Measurements from ENCODE around the gene ERCC3.
A peak's percentile ranks its signal among the peaks of the same experiment; 100 is the strongest.
"Not testable (repeated sequence)": the region's sequence is repeated elsewhere in the genome, so short reads cannot be mapped to it uniquely, and the experiment has no call there.

ERCC3 gene

DNA sequence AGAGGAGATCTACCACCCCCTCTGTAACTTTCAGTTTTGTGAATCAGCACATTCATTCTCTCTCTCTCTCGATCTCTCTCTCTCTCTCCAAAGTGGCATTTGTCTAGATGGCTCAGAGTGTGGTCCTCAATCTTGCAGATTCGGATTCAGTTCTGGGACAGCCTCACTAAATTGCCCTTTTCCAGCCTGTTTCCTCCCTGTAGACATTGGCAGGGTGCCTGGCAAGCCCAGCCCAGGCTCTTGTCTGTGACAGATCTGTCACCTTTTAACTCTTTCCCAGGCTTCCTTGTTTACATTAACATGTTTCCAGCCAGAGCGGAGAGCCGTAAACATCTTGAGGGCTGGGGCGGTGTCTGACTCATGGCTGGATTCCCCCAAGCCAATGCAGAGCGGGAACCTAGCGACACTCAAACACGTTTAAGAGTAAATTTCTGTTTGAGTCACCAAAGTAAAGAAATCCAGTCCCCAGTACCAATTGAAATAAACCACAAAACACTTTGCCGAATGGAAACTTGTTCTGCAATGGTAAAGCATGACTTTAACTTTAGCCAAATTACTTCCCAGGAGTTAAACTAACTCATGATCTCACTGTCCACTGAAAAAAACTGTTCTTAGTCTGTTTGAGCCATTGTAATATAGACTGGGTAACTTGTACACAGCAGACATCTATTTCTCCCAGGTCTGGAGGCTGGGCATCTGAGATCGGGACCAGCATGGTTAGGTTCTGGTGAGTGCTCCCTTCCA, 67.3 kb downstream of the ERCC3 start:
- peak; percentile 54 for DNase-seq (ENCODE audit: low read depth)

DNA sequence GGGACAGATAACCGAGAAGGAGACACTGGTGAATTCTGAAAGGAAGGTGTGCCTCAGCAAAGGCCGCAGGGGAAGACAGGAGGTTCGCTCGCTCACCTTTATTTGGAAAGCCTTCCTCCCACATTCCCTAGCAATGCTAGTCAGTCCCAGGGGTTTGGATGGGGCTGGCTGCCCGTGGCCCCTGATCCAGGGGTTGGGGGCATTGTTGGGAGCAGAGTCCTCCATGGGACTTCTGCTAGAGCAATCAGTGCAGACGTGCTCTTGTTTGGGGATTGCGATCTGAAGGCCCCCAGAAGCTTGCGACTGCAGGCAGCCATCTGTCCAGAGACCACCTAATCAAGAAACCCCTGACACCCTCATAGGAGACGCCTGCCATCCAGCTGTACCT, 67.8 kb downstream of the ERCC3 start:
- DNase-seq (ENCODE audit: low read depth), result no peak

DNA sequence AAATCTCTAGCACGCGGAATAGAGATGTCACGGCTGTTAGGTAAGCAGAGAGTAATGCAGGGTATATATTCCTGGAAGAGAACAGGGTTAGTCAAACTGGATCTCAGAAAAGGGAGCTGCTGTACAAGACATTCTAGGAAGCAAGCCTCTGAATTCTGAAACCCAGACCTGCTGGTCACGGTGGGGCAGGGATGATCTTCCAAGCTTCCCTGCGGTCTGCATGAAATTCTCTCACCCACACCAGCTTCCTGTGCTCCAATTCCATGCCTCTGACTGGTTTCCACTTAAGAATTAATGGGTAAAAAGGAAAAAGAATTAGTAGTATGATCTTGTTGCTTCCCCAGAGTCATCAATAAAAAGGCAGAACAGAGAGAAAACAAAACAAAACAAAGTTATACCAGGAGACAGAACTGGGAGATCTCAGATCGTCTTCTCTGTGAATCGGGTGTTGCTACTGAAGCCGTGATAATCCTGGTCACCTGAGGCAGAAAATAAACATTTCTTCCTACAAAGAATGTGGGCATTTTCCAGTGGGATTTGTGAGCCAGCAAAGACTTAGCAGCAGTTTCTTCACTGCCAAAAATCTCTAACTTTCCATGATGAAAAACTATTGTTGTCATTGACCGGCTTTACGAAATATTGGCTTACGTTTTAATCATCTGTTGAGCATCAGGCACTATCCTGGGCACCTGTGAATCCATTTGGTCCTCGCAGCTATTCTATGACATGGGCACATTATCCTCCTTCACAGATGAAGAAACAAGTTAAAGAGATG, 68.6 kb downstream of the ERCC3 start:
- DNase-seq (ENCODE audit: low read depth), result peak; percentile 56

DNA sequence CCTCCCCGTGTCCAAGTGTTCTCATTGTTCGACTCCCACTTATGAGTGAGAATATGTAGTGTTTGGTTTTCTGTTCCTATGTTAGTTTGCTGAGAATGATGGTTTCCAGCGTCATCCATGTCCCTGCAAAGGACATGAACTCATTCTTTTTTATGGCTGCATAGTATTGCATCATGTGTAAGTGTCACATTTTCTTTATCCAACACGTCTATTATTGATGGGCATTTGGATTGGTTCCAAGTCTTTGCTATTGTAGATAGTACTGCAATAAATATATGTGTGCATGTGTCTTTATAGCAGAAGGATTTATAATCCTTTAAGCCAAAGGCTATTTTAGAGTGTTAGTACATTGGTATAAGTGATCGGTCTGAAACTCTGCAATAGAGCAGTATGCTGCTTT, 69.8 kb downstream of the ERCC3 start:
- DNase-seq (ENCODE audit: low read depth), result not testable (repeated sequence)

DNA sequence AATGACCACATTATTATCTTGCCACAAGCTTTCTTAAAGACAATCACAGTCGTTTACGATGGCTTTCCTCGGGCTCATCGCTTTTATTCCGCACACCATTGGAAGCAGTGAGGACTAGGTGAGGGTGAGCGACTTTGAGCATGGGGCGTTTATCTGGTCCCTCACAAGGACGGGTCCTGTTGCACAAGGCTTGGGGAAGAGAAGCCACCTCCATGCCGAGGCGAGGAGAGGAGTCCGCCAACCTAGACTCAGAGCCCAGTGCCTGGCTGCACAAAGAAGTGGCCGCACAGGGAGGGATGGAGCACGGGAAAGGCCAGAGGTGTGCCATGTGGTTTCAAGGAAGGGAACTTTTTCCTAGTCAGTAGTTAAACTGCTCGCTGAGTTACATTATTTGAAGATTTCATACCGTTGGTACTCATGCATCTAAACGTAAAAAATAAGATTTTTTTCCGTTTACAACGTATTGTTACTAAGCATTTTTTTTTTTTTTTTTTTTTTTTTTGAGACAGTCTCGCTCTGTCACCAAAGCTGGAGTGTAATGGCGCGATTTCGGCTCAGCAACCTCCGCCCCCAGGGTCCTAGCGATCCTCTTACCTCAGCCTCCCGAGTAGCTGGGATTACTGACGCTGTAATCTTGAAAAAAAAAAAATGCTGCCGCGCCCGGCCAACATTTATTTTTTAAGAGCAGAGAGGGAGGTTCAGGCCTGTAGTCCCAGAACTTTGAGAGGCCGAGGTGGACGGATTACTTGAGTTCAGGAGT, 73.0 kb downstream of the ERCC3 start:
- DNase-seq (ENCODE audit: low read depth), result no peak

DNA sequence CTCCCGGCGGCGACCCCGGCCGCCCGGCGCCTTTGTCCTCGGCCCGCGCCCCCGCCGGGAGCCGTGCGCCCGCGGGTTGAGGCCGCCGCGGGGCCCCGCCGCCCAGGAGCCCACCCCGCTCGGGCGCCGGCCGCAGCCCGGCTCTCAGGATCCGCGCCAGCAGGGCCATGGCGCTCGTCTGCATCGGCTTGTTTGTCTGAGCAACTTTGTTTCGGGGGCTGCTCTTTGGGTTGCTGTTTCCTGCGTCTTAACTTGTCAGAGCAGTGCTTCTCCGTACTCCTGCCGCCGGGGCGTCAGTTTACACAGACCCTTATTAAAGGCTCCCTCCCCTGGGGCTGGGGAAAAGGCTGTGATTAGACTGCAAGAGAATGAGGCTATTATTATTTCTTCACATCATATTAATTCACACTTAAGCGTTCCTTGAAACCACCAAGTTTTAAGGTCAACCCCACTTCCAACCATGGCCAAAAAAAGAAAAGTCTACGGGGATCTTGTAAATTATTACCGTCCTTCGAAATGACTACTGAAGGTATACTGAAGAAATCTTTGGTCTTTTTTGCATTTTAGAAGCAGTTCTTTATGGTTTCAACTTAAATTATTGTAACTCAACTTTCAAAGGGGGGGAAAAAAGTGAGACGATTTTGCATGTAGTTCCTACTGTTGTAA, 73.7 kb downstream of the ERCC3 start, which contains the start of gene CYP27C1:
Gene CYP27C1 (minus strand): TSS at position 198 of the 666 bp plus-strand sequence. CDS start 29 bp downstream, at position 169.
- no peak for DNase-seq (ENCODE audit: low read depth)

DNA sequence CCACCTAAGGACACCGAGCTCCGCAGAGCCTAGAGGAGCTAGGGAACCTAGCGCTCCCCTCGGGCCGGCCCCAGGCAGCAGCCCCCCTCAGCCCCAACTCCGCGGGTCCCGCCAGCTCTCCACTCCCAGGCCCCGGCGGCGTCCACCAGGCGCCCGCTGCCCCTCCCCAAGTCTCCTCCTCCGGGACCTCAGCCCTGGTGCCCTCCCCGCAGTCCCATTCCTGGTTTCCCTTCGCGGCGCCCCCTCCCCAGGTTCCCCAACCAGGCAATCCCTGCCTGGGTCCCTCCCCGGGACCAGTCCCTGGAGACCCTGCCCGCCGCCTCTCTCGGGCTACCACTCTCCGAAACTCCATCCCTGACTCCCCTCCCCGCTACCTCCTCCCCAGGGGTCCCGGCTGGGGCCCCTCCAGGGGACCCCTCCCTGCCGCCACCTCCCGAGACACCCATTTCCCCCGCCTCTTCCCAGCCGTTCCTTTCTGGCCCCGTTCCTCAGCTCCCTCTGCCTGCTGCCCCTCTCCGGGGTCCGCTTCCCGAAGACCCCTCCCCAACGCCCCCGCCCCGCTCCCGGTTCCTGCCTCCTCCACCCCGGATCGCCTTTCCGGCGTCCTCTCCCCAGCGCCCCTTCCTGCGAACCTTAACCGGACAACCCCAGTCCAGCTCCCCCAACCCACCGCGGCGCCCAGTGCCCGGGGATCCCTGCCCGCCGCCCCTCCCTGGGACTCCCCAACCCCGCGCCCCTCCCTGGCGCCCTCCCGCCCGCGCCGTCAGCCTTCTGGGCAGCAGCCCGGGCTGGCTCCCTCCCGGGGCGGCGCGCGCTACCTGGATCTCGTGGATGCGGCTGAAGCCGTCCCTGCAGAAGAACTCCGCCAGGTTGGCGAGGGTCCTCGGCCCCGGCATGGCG, 74.5 kb downstream of the ERCC3 start:
- DNase-seq (ENCODE audit: low read depth), result no peak

DNA sequence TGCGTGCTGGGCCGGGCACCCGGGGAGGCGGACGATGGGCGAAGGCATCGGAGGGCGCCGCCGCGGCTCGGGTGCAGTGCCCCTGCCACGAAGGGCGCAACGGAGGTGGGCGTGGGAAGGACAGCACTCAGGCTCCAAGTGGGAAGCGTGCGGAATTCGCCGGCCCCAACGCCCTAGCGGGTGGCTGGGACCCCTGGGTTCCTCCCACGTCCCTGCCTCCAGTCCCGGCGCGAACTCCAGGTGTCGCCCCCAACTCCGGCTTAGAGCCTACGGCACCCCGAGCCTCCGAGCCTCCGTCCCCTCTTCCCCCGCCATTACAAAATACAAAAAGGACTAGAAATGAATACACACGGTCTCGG, 75.2 kb downstream of the ERCC3 start:
- DNase-seq (ENCODE audit: low read depth), result no peak

DNA sequence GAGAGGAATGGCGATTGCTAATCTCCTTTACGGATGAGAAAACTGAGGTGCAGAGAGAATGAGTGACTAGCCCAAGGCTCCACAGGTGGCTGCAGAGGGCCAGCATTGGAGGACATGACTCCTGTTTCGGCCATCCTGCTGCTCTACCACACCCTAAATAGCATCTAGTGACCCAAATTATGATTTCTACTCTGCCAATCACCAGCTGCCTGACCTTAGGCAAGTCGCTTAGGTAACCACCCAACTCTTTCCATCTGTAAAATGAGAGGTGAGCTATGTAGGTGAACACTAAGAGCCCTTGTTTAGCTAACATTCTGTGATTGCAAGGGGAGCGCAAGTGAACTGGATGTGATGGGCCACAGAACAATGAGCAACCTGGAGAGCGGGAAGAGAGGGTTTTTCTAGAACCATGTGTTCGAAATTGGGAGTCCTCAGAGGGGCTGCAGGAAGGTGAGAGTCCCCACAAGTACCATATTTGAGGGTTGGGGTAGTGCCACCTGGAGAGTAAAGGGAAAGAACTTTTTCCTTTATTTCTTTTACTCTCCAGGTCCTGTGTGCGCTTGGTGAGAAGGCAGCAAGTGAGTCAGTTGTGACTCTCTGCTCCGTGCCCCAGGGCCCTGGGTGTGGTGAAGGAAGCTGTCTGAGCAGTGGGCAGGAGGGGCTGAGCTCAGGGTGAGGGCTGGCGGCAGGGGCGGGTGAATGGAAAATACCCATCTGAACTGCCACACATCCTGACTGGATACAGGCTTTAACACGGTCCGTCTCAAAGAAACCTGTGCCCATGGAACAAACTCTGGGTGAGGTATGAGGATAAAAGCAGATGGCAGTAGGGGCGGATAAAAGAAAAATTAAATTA, 76.2 kb downstream of the ERCC3 start:
- DNase-seq (ENCODE audit: low read depth), result no peak

DNA sequence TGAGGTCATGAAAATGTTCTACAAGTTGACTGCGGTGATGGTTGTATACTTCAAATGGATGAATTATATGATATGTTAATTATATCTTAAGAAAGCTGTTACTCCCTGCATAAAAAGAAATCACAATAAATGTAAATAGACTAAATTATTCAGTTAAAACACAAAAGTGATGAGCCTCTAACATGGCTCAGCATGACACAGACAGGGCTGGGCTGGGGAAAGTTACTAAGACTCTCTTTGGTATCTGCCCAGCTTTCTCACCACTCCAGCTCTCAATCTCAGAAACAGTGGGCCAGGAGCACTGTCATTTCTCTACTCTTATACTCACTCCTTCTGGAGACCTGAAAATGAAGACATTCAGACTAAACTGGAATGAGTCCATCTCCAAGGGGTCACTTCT, 77.4 kb downstream of the ERCC3 start:
- no peak for DNase-seq (ENCODE audit: low read depth)

DNA sequence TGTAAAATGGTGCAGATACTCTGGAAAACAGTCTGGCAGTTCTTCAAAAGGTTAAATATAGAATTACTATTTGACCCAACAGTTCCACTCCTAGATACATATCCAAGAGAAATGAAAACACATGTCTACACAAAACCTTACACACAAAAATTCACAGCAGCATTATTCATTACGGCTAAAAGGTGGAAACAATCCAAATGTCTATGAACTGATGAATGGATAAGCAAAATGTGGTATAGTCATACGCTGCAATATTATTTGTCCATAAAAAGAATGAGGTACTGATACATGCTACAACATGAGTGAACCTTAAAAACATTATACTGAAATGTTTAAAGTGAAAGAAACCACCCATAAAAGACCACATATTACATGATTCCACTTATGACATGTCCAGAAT, 77.8 kb downstream of the ERCC3 start:
- DNase-seq (ENCODE audit: low read depth), result no peak

DNA sequence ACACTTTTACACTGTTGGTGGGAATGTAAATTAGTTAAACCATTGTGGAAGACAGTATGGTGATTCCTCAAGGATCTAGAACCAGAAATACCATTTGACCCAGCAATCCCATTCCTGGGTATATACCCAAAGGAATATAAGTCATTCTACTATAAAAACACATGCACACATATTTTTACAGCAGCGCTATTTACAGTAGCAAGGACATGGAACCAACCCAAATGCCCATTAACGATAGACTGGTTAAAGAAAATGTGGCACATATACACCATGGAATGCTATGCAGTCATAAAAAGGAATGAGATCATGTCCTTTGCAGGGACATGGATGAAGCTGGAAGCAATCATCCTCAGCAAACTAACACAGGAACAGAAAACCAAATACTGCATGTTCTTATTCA, 79.7 kb downstream of the ERCC3 start:
- not testable (repeated sequence) for DNase-seq (ENCODE audit: low read depth)

DNA sequence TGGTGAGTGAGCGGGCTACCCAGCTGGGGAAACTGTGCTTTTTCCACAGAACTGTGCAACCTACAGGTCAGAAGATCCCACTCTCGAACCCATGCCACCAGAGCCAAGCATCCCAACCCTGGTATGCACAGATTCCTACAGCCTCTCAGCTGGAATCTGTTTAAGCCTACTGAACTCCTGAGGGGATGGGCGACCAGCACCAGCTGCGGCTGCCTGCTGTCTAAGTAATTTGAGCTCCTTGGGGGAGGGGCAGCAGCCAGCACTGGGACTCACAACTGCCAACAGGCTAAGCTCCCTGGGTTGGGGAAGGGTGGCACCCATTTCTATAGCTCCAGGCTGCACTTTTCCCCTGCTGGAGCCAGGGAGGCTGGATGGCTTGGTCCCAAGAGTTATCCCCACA, 85.6 kb downstream of the ERCC3 start:
- no peak for DNase-seq (ENCODE audit: low read depth)
